A375 (cell line): ENCODE measurements around the gene DHODH. TPM values are rescaled to one million over a fixed set of nuclear protein-coding genes. Genes with fewer than 3 reads are reported as not detected.

Experiments used
- small RNA-seq: library from RNA; depleted of rRNA; stranded (forward); fragments of <200 nt; gene quantifications from one replicate; pipeline ENCODE3, GENCODE V24; 2014
- total RNA-seq: library from RNA; depleted of rRNA; stranded (reverse); fragments of >200 nt; shearing (Covaris generic); gene quantifications from 2 replicates; pipeline ENCODE4 v1.2.3, GENCODE V29; 2014; rRNA removed

Gene DHODH
- total RNA-seq, result 22.1 and 29.6 TPM in 2 replicates

GRCh38 chr16:72008424-72009216 lies at the start of gene DHODH:
DHODH (plus strand) TSS chr16:72008744; CDS start chr16:72008765, 21 bp downstream.

GRCh38 chr16:72054254-72054847 lies 45.8 kb downstream of the DHODH start, which contains the start of gene HP:
HP (plus strand) TSS chr16:72054505; CDS start chr16:72054653, 148 bp downstream.

Small RNAs within 50 kb of the gene (small RNA-seq; reads per million reads assigned to genes)
- not detected for gene RPL39P31

Other genes starting within 250 kb of the DHODH start
- gene AP1G1, start 199.9 kb upstream of the DHODH start, total RNA-seq, result 69.3 and 82.5 TPM in 2 replicates
- gene ATXN1L, start 162.8 kb upstream of the DHODH start, total RNA-seq, result 12.2 and 14.0 TPM in 2 replicates
- gene ZNF821, start 124.6 kb upstream of the DHODH start, total RNA-seq, result 3.7 and 3.9 TPM in 2 replicates
- 105 and 107 TPM in 2 replicates for gene IST1, start 113.2 kb upstream of the DHODH start, total RNA-seq
- not detected in 2 replicates for gene PKD1L3, start 8.3 kb upstream of the DHODH start, total RNA-seq
- not detected in 2 replicates for gene HP, start 45.8 kb downstream of the DHODH start, total RNA-seq
- gene HPR, start 54.5 kb downstream of the DHODH start, total RNA-seq, result not detected in 2 replicates
- 12.9 and 16.4 TPM in 2 replicates for gene TXNL4B, start 84.9 kb downstream of the DHODH start, total RNA-seq
- 124 and 125 TPM in 2 replicates for gene DHX38, start 85.1 kb downstream of the DHODH start, total RNA-seq
- gene PMFBP1, start 163.4 kb downstream of the DHODH start, total RNA-seq, result 0.19 and 3.7 TPM in 2 replicates